Hepatocyte (in vitro differentiated cells): ENCODE data around the gene TCEA3. TPM values are rescaled to one million over a fixed set of nuclear protein-coding genes. Genes with fewer than 3 reads are reported as not detected.

Source experiments
- DNase-seq: peaks from one replicate; pipeline ENCODE4 v3.0.0-alpha.2; 2016; ENCODE audit warnings: low spot score
- H2AFZ ChIP-seq: fragments of 200-600 bp; sonication (generic); 2 replicates; pipeline ENCODE4 v1.6.0; 2016; ENCODE audit warnings: antibody characterized with exemption, mild to moderate bottlenecking
- H3K27ac ChIP-seq: fragments of 200-600 bp; sonication (generic); 2 replicates; pipeline ENCODE4 v1.5.1; 2016; ENCODE audit warnings: mild to moderate bottlenecking
- H3K27me3 ChIP-seq: fragments of 200-600 bp; sonication (generic); 2 replicates; pipeline ENCODE4 v1.6.1; 2016
- H3K36me3 ChIP-seq: fragments of 200-600 bp; sonication (generic); replicated peaks from 2 replicates; pipeline ENCODE4 v1.5.1; 2016; ENCODE audit warnings: low read depth; ENCODE audit not compliant: insufficient read depth
- H3K4me1 ChIP-seq: fragments of 200-600 bp; sonication (generic); 2 replicates; pipeline ENCODE4 v1.5.1; 2016; ENCODE audit warnings: mild to moderate bottlenecking, moderate library complexity; ENCODE audit not compliant: insufficient read depth
- H3K4me2 ChIP-seq: fragments of 200-600 bp; sonication (generic); 2 replicates; pipeline ENCODE4 v1.6.0; 2016
- H3K4me3 ChIP-seq: fragments of 200-600 bp; sonication (generic); 2 replicates; pipeline ENCODE4 v1.5.1; 2016; ENCODE audit warnings: mild to moderate bottlenecking
- H3K79me2 ChIP-seq: fragments of 200-600 bp; sonication (generic); 2 replicates; pipeline ENCODE4 v1.6.0; 2017; ENCODE audit warnings: mild to moderate bottlenecking
- H3K9me2 ChIP-seq: fragments of 200-600 bp; sonication (generic); replicated peaks from 2 replicates; pipeline ENCODE4 v1.6.0; 2017; ENCODE audit warnings: mild to moderate bottlenecking; ENCODE audit not compliant: insufficient read depth
- H3K9me3 ChIP-seq: fragments of 200-600 bp; sonication (generic); 2 replicates; pipeline ENCODE4 v1.5.1; 2016; ENCODE audit warnings: low read depth, mild to moderate bottlenecking
- H4K20me1 ChIP-seq: fragments of 200-600 bp; sonication (generic); 2 replicates; pipeline ENCODE4 v1.6.0; 2016; ENCODE audit warnings: mild to moderate bottlenecking; ENCODE audit not compliant: insufficient read depth, poor library complexity, severe bottlenecking
- CTCF ChIP-seq: fragments of 200-600 bp; sonication (generic); IDR thresholded peaks from 2 replicates; pipeline ENCODE4 v1.5.1; 2016; ENCODE audit warnings: antibody characterized with exemption, mild to moderate bottlenecking; ENCODE audit not compliant: poor library complexity
- EZH2 ChIP-seq: fragments of 200-600 bp; sonication (generic); IDR thresholded peaks from 2 replicates; pipeline ENCODE4 v1.6.1; 2016; ENCODE audit warnings: antibody characterized with exemption, mild to moderate bottlenecking, borderline replicate concordance
- EZH2phosphoT487 ChIP-seq: fragments of 200-600 bp; sonication (generic); IDR thresholded peaks from one replicate; pipeline ENCODE4 v1.6.1; 2018; ENCODE audit warnings: antibody characterized with exemption, mild to moderate bottlenecking, low read depth, moderate library complexity; ENCODE audit not compliant: unreplicated experiment, severe bottlenecking
- WGBS: methylation state at CpG from one replicate; pipeline ENCODE4 v1.1.6; 2016; ENCODE audit warnings: low lambda C conversion rate; ENCODE audit errors: missing lambda C conversion rate; 5-methylcytosine and 5-hydroxymethylcytosine counted together
- polyA plus RNA-seq: library from polyadenylated mRNA; unstranded; fragments of >200 nt; fragmentation: Nextera tagmentation; extraction: Ambion mirVana; gene quantifications from 2 replicates; pipeline ENCODE4 v1.2.1, GENCODE V29; 2016
- total RNA-seq: library from RNA; depleted of rRNA; stranded (reverse); fragments of >200 nt; gene quantifications from 2 replicates; pipeline ENCODE4 v1.2.3, GENCODE V29; 2014

The TCEA3 gene
- total and polyA plus RNA-seq, 2 experiments from 2014 or later: 30.2 to 31.2 TPM

- no peak for TF ChIP-seq CTCF
- TF ChIP-seq EZH2: no peak
- TF ChIP-seq EZH2phosphoT487: no peak
- Histone ChIP-seq H3K27me3 (no peaks in the 10 kb centered on the region), H2AFZ (no peak overlapping the region), H3K4me3 (no peak overlapping the region), H3K4me2 (no peak overlapping the region), H3K36me3 (no peaks in the 10 kb centered on the region), H3K4me1 (no peaks in the 10 kb centered on the region), H3K9me3 (no peaks in the 10 kb centered on the region), H3K79me2 (no peaks in the 10 kb centered on the region), H3K9me2 (no peaks in the 10 kb centered on the region), H3K27ac (no peak overlapping the region), H4K20me1 (no peaks in the 10 kb centered on the region)
- DNase-seq: no peak
- WGBS: 89% methylated on average over 4 of the region's 4 CpGs
Measured at GRCh38 chr1:23449958-23450357, 25.4 kb upstream of the TCEA3 start.

- no peak overlapping the region for H3K4me2 ChIP-seq
- no peaks in the 10 kb centered on the region for H3K27me3 ChIP-seq
- no peaks in the 10 kb centered on the region for H3K36me3 ChIP-seq
- H3K79me2 ChIP-seq: no peaks in the 10 kb centered on the region
- no peaks in the 10 kb centered on the region for H3K4me1 ChIP-seq
- no peak overlapping the region for H2AFZ ChIP-seq
- H4K20me1 ChIP-seq: no peaks in the 10 kb centered on the region
- TF ChIP-seq EZH2phosphoT487 (no peak), EZH2 (no peak)
- H3K9me3 ChIP-seq: no peaks in the 10 kb centered on the region
- H3K27ac ChIP-seq: no peak overlapping the region
- no peaks in the 10 kb centered on the region for H3K9me2 ChIP-seq
- DNase-seq: no peak
- 75% methylated on average over 6 of the region's 6 CpGs for WGBS
- no peak overlapping the region for H3K4me3 ChIP-seq
Measured at GRCh38 chr1:23449306-23449705, 24.8 kb upstream of the TCEA3 start.

- Histone ChIP-seq H3K36me3 (no peaks in the 10 kb centered on the region), H3K4me2 (no peak overlapping the region), H4K20me1 (no peaks in the 10 kb centered on the region), H3K4me3 (no peak overlapping the region), H3K79me2 (no peaks in the 10 kb centered on the region), H2AFZ (no peak overlapping the region), H3K27ac (no peak overlapping the region), H3K27me3 (no peaks in the 10 kb centered on the region), H3K9me2 (no peaks in the 10 kb centered on the region), H3K9me3 (no peaks in the 10 kb centered on the region), H3K4me1 (no peaks in the 10 kb centered on the region)
- TF ChIP-seq CTCF (no peak), EZH2phosphoT487 (no peak), EZH2 (no peak)
- 64% methylated on average over 1 of the region's 1 CpG for WGBS
- DNase-seq: no peak
Measured at GRCh38 chr1:23448846-23449245, 24.3 kb upstream of the TCEA3 start.

GRCh38 chr1:23446661-23447310 lies 22.2 kb upstream of the TCEA3 start:
- DNase-seq: no peak
- WGBS: 96% methylated on average over 8 of the region's 8 CpGs
- no peaks in the 10 kb centered on the region for H3K9me2 ChIP-seq

More at GRCh38 chr1:23446661-23447310, 22.2 kb upstream of the TCEA3 start:
- no peaks in the 10 kb centered on the region for H4K20me1 ChIP-seq
- no peak overlapping the region for H2AFZ ChIP-seq
- H3K27me3 ChIP-seq: no peaks in the 10 kb centered on the region
- H3K4me3 ChIP-seq: no peak overlapping the region
- H3K9me3 ChIP-seq: no peaks in the 10 kb centered on the region
- no peak overlapping the region for H3K27ac ChIP-seq
- H3K36me3 ChIP-seq: no peaks in the 10 kb centered on the region
- H3K4me2 ChIP-seq: no peak overlapping the region
- H3K79me2 ChIP-seq: no peaks in the 10 kb centered on the region
- no peak for TF ChIP-seq EZH2
- TF ChIP-seq CTCF: no peak
- no peak for TF ChIP-seq EZH2phosphoT487
- H3K4me1 ChIP-seq: no peaks in the 10 kb centered on the region
